ENCODE results near the gene ATOX1. TPM values are rescaled to one million over a fixed set of nuclear protein-coding genes. Genes with fewer than 3 reads are reported as not detected.

ATOX1 gene
- polyA plus RNA-seq, 1 experiment = 156 TPM

DNA sequence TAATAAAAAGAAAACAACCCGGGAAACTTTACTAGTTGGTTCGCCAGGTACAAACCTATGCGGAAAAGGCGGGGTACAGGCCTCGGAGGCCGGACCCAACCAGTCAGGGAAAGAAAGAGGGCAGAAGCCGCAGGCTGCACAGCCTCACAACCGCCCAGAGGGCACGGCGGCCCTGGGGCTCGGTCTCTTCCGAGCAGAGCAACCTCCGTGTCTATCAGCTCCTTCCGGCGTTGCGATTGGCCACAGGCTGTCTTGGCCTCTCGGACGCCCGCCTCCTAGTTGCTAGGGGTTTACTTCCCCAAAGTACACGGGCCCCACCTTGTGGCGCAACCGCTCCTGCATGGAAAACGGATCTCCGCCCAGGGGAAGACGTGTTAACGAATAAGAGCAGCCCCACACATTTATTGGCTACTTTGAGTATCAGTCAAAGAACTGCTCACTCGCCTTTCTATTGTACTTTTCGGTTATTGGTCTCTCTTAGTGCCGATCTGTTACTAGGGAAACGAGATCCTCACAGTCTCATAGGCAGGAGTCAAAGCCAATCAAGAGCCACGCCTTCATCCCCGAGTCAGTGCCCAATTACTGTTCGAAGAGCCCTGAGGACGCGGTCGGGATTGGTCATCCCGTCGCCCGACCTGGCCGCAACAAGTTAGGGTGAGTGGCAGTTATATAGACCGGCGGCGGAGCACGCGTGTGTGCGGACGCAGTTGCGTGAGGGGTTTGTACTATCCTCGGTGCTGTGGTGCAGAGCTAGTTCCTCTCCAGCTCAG is 13.0 kb upstream of the ATOX1 start, which contains the start of gene G3BP1:
TSS of gene G3BP1 (plus strand) at position 696 of the 770 bp plus-strand sequence. CDS start 14,667 bp downstream, outside the sequence.
- no peaks in the 10 kb centered on the region; the same call in 1 of the 2 replicates for H3K36me3 ChIP-seq (ENCODE audit: control insufficient read depth, insufficient read depth, low read length)
- ChIA-PET POLR2A (interaction anchor here (0.5 to 1.3 kb wide), 6 partner anchors 13 to 1394 kb away, joined by 3 to 7 read pairs (median 4); partner anchors contain the start of genes ATOX1 and SPARC), CTCF (interaction anchor here (0.7 to 2.3 kb wide), 8 partner anchors 10 to 239 kb away, joined by 3 to 19 read pairs (median 6); no protein-coding TSS in a partner anchor)
- H3K27me3 ChIP-seq (ENCODE audit: control insufficient read depth, insufficient read depth, low read length) = no peaks in the 10 kb centered on the region
- peak; percentile 65 for TF ChIP-seq CTCF (IDR thresholded peaks at IDR 0.05; ENCODE audit: insufficient read depth, low read depth, low read length)
- DNase-seq (ENCODE audit: low read depth) = peak; percentile 100
- H3K4me3 ChIP-seq (ENCODE audit: low read depth, low read length) = peak within 1 kb of the TSS; percentile 71

DNA sequence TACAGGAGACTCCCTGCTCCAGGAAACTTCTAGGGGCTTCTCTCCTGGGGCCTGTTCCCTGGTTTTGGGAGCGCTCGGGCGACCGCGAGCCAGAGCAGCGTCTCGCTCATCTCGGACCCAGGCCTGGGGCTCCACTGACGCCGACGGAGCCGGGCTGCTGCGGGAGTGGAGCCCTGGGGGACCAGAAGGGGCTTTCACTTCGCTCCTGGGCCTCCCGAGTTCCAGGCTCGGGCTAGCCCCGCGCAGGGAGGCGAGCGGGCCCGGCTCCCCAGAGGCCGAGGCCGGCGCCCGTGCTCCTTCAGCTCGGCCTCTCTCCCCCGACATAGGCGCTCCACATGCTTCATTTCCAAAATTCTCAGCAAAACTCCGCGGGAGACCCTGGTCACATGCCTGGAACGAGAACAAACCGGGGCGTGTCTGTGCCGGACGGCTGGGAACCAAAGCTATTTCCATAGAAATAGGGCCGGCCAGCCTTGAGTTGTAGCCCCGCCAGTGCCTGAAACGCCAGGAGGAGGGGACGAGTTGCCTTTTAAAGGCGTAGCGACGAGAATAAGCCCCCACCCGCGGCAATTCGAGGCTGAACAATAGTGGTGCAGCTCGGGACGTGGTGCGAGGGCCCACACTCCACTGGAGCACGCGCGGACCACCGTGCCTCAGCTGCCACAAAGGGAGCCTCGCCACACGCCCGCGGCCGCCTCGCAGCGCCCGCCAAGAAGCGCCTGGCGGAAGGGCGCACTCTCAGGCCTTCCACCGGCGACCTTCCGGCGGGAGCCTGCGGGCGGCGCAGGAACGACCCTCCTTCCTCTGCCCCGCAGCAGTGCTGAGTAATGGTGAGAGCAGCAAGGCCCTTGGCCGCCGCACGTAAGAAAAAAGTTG is 12.2 kb upstream of the ATOX1 start:
- no peak for TF ChIP-seq CTCF (IDR thresholded peaks at IDR 0.05; ENCODE audit: insufficient read depth, low read depth, low read length)
- Histone ChIP-seq H3K36me3 (ENCODE audit: control insufficient read depth, insufficient read depth, low read length) (no peaks in the 10 kb centered on the region; the same call in 1 of the 2 replicates), H3K4me3 (ENCODE audit: low read depth, low read length) (peak overlapping the region; percentile 45), H3K27me3 (ENCODE audit: control insufficient read depth, insufficient read depth, low read length) (no peaks in the 10 kb centered on the region)
- CTCF ChIA-PET = interaction anchor here (0.7 to 2.3 kb wide), 9 partner anchors 9 to 323 kb away, joined by 3 to 19 read pairs (median 4); partner anchors contain the start of gene SLC36A1
- DNase-seq (ENCODE audit: low read depth) = no peak
- POLR2A ChIA-PET = interaction anchor here (0.5 to 1.3 kb wide), 7 partner anchors 12 to 1393 kb away, joined by 3 to 7 read pairs (median 5); partner anchors contain the start of genes ATOX1 and SPARC

DNA sequence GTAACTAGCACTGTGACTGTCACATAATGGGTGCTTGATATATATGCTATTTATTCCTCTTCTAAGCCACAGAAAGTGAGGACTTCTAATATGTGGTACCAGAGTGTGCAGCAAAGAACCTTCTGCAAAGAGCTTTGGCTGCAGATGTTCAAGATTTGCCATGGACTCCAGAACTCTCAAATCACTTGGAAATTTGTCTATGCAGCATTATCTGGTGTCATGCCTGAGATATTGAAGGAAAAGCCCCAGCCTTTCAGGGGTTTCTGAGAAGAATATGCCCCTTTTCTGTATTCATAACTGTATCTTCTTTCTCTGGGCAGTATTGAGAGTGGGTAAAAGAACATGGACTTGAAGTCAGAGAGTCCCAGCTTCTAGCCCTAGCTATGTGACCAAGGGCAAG is 8.5 kb upstream of the ATOX1 start:
- CTCF ChIA-PET = no interaction called here
- POLR2A ChIA-PET = no interaction called here
- Histone ChIP-seq H3K4me3 (ENCODE audit: low read depth, low read length) (no peak overlapping the region), H3K36me3 (ENCODE audit: control insufficient read depth, insufficient read depth, low read length) (no peaks in the 10 kb centered on the region), H3K27me3 (ENCODE audit: control insufficient read depth, insufficient read depth, low read length) (no peaks in the 10 kb centered on the region)
- TF ChIP-seq CTCF (IDR thresholded peaks at IDR 0.05; ENCODE audit: insufficient read depth, low read depth, low read length) = no peak
- no peak for DNase-seq (ENCODE audit: low read depth)

DNA sequence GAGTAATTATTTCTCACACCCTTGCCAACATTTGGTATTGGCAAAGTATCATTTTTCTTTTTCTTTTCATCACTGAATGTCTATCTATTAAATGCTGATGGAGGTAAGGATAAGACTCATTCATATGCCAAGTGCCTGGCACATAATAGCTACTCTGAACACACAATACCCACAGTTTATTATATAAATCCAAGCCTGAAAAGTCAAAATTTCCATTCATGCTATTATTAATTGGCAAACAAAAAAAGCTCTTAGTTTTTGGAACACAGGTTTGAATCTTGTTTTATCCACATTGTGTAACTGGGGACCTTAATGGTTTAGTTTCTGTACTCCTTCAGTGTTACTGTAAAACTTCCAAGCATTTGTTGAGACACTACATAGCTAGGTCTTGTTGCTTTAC is 6.4 kb upstream of the ATOX1 start:
- ChIA-PET POLR2A (no interaction called here), CTCF (interaction anchor here (1.1 to 1.6 kb wide), 2 partner anchors 13 to 14 kb away, joined by 3 to 4 read pairs; no protein-coding TSS in a partner anchor)
- Histone ChIP-seq H3K4me3 (ENCODE audit: low read depth, low read length) (no peak overlapping the region), H3K36me3 (ENCODE audit: control insufficient read depth, insufficient read depth, low read length) (no peaks in the 10 kb centered on the region), H3K27me3 (ENCODE audit: control insufficient read depth, insufficient read depth, low read length) (no peaks in the 10 kb centered on the region)
- no peak for DNase-seq (ENCODE audit: low read depth)
- no peak for TF ChIP-seq CTCF (IDR thresholded peaks at IDR 0.05; ENCODE audit: insufficient read depth, low read depth, low read length)

All from BJ (cell line).